A549 (cell line): ENCODE results near the gene ANO6. TPM values are rescaled to one million over a fixed set of nuclear protein-coding genes. Genes with fewer than 3 reads are reported as not detected.

Source experiments
- ATAC-seq, 2 experiments: fragments of 200-7000 bp in 1 of 2; fragments of >200 bp in 1 of 2; cut with Nextera tagmentation in 1 of 2; cut with Tn5 transposase in 1 of 2; 3 replicates each; pipeline versions ENCODE4 v1.8.0 to v1.9.1; 2018 to 2020; ENCODE audit warnings: mild to moderate bottlenecking in 1 of 2, moderate library complexity in 1 of 2
- CTCF ChIA-PET: fragments of 300-600 bp; sonication (Branson Sonifier 250); formaldehyde crosslinking; extraction: SDS; loops from one replicate; lab custom pipeline; 2021; ENCODE audit warnings: antibody characterized with exemption, inconsistent platforms; lab: Yijun Ruan, JAX
- POLR2A ChIA-PET: fragments of 350-600 bp; formaldehyde crosslinking; extraction: SDS; loops from one replicate; lab custom pipeline; 2021; ENCODE audit warnings: antibody characterized with exemption, inconsistent platforms; lab: Yijun Ruan, JAX
- DNase-seq, 2 experiments: peaks; one replicate each; pipeline versions ENCODE4 v3.0.0 to v3.0.0-alpha.2; 2011 to 2016; ENCODE audit warnings: low read depth in 1 of 2, low spot score in 1 of 2
- FAIRE-seq: peaks from 2 replicates; lab custom pipeline; 2011; peaks lifted over from hg19 to GRCh38; lab: Jason Lieb, UNC
- H3K27ac ChIP-seq, 2 experiments: fragments of >200 bp; sonication (Bioruptor Twin); formaldehyde crosslinking; 3 replicates each; pipeline ENCODE4 v1.5.1; 2016 to 2017
- H3K4me1 ChIP-seq: fragments of >200 bp; sonication (Bioruptor Twin); formaldehyde crosslinking; 3 replicates; pipeline ENCODE4 v1.6.1; 2016
- H3K4me2 ChIP-seq: fragments of >200 bp; sonication (Bioruptor Twin); formaldehyde crosslinking; 3 replicates; pipeline ENCODE4 v1.6.1; 2016
- H3K4me3 ChIP-seq: fragments of >200 bp; sonication (Bioruptor Twin); formaldehyde crosslinking; 3 replicates; pipeline ENCODE4 v1.5.1; 2016
- H3K9me3 ChIP-seq: fragments of >200 bp; sonication (Bioruptor Twin); formaldehyde crosslinking; 3 replicates; pipeline ENCODE4 v1.6.1; 2016
- CEBPB ChIP-seq, 2 experiments: fragments of >200 bp in 1 of 2; sonication (Bioruptor Twin) in 1 of 2; formaldehyde crosslinking in 1 of 2; IDR thresholded peaks; 2 replicates each; pipeline ENCODE4 v1.6.1; 2012 to 2016
- CHD2 ChIP-seq: fragments of 150-350 bp; IDR thresholded peaks from 2 replicates; pipeline ENCODE4 v1.6.1; 2014; ENCODE audit warnings: low read length; ENCODE audit not compliant: partially characterized antibody
- CHD4 ChIP-seq: fragments of 200-600 bp; sonication (generic); IDR thresholded peaks from 2 replicates; pipeline ENCODE4 v1.6.1; 2016; ENCODE audit warnings: antibody characterized with exemption, mild to moderate bottlenecking, borderline replicate concordance
- FOSB ChIP-seq: fragments of 250-450 bp; sonication (Bioruptor Pico); IDR thresholded peaks from 2 replicates; pipeline ENCODE4 v1.5.0; 2020; ENCODE audit warnings: mild to moderate bottlenecking, moderate library complexity
- GATA3 ChIP-seq: IDR thresholded peaks from 2 replicates; pipeline ENCODE4 v1.6.1; 2012; ENCODE audit warnings: borderline replicate concordance
- MAZ ChIP-seq: fragments of 150-350 bp; IDR thresholded peaks from 2 replicates; pipeline ENCODE4 v1.6.1; 2014; ENCODE audit warnings: antibody characterized with exemption, low read depth, low read length, borderline replicate concordance
- MYC ChIP-seq: IDR thresholded peaks from 2 replicates; pipeline ENCODE4 v1.6.1; 2012; ENCODE audit warnings: mild to moderate bottlenecking, inconsistent platforms, low read length, improper control_type of control experiment, borderline replicate concordance
- POLR2A ChIP-seq: IDR thresholded peaks from 2 replicates; pipeline ENCODE4 v1.6.1; 2012; ENCODE audit warnings: mild to moderate bottlenecking, low read length
- RARB ChIP-seq: fragments of 250-450 bp; sonication (Bioruptor Pico); IDR thresholded peaks from 2 replicates; pipeline ENCODE4 v1.8.0; 2021; ENCODE audit warnings: mild to moderate bottlenecking, moderate library complexity
- RFX5 ChIP-seq: fragments of 450-650 bp; IDR thresholded peaks from 2 replicates; pipeline ENCODE4 v1.7.1; 2014; ENCODE audit warnings: antibody characterized with exemption, mild to moderate bottlenecking, moderate library complexity
- SMC3 ChIP-seq: fragments of >200 bp; sonication (Bioruptor Twin); formaldehyde crosslinking; IDR thresholded peaks from 3 replicates; pipeline ENCODE4 v1.6.1; 2018; ENCODE audit warnings: inconsistent platforms
- SREBF2 ChIP-seq: fragments of 450-650 bp; IDR thresholded peaks from 2 replicates; pipeline ENCODE4 v1.6.1; 2014; ENCODE audit warnings: mild to moderate bottlenecking, moderate library complexity
- ZFP36 ChIP-seq: fragments of 450-650 bp; IDR thresholded peaks from 2 replicates; pipeline ENCODE4 v1.6.1; 2014; ENCODE audit warnings: borderline replicate concordance; ENCODE audit not compliant: partially characterized antibody
- WGBS: methylation state at CpG from one replicate; pipeline ENCODE4 v1.1.6; 2017; ENCODE audit errors: missing lambda C conversion rate; 5-methylcytosine and 5-hydroxymethylcytosine counted together
- polyA plus RNA-seq, 4 experiments: library from polyadenylated mRNA; depleted of rRNA in 3 of 4; stranded (reverse); fragments of >200 nt; fragmentation: RNase III in 1 of 4; extraction: RNeasy Plus Mini Kit Qiagen cat#74134 plus additional on column Dnase treatment in 1 of 4; gene quantifications; 2 replicates in 3 of 4; 3 replicates in 1 of 4; pipeline ENCODE4 v1.2.3, GENCODE V29; 2011 to 2017
- TF ChIP-seq, protein P1 (sequence below): fragments of 250-450 bp; sonication (Bioruptor Pico); IDR thresholded peaks from 2 replicates; pipeline ENCODE4 v1.5.0; 2021; ENCODE audit warnings: mild to moderate bottlenecking, moderate library complexity, borderline replicate concordance
- TF ChIP-seq, protein P2 (sequence below): fragments of 450-650 bp; IDR thresholded peaks from 2 replicates; pipeline ENCODE4 v1.6.1; 2014; ENCODE audit warnings: antibody characterized with exemption

Gene ANO6
- polyA plus RNA-seq, 2 of the 4 experiments (the other 2 are of a cell fraction), result 41.7 to 80.0 TPM

- Histone ChIP-seq H3K4me3 (no peak overlapping the region), H3K9me3 (no peaks in the 10 kb centered on the region), H3K4me2 (no peak overlapping the region), H3K27ac (no peak overlapping the region), H3K4me1 (peaks cover 35% of the 10 kb centered on the region)
- FAIRE-seq, result no peak
- TF ChIP-seq MYC, result no peak
- TF ChIP-seq, protein P1, sequence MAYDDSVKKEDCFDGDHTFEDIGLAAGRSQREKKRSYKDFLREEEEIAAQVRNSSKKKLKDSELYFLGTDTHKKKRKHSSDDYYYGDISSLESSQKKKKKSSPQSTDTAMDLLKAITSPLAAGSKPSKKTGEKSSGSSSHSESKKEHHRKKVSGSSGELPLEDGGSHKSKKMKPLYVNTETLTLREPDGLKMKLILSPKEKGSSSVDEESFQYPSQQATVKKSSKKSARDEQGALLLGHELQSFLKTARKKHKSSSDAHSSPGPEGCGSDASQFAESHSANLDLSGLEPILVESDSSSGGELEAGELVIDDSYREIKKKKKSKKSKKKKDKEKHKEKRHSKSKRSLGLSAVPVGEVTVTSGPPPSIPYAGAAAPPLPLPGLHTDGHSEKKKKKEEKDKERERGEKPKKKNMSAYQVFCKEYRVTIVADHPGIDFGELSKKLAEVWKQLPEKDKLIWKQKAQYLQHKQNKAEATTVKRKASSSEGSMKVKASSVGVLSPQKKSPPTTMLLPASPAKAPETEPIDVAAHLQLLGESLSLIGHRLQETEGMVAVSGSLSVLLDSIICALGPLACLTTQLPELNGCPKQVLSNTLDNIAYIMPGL (CRISPR knock-in tag), result no peak
- TF ChIP-seq GATA3, result no peak
- ChIA-PET CTCF (interaction anchor here (0.8 to 1.5 kb wide), 3 partner anchors 12 to 132 kb away, joined by 3 to 4 read pairs (median 3); partner anchors contain the start of gene ANO6), POLR2A (no interaction called here)
- ATAC-seq, result no peak
- no peak for DNase-seq
Measured at GRCh38 chr12:45256721-45257120, 40.8 kb downstream of the ANO6 start.

GRCh38 chr12:45257185-45257930 lies 41.5 kb downstream of the ANO6 start:
- POLR2A ChIA-PET, result no interaction called here
- CTCF ChIA-PET, result interaction anchor here (0.8 to 1.5 kb wide), 3 partner anchors 11 to 131 kb away, joined by 3 to 4 read pairs (median 3); partner anchors contain the start of gene ANO6
- ATAC-seq (peak; percentile 34 to 64; a peak in 5 of 6 replicates), DNase-seq (no peak), FAIRE-seq (no peak)
- Histone ChIP-seq H3K4me1 (peaks cover 35% of the 10 kb centered on the region), H3K9me3 (no peaks in the 10 kb centered on the region), H3K27ac (0 out of 6 replicates have a peak overlapping the region, but pooled peaks of 1 of the 2 experiments have one; percentile 1), H3K4me2 (no peak overlapping the region), H3K4me3 (no peak overlapping the region)
- 89% methylated on average over 6 of the region's 6 CpGs for WGBS
- TF ChIP-seq RARB (no peak), CHD2 (no peak), CHD4 (no peak), SMC3 (no peak)

DNA sequence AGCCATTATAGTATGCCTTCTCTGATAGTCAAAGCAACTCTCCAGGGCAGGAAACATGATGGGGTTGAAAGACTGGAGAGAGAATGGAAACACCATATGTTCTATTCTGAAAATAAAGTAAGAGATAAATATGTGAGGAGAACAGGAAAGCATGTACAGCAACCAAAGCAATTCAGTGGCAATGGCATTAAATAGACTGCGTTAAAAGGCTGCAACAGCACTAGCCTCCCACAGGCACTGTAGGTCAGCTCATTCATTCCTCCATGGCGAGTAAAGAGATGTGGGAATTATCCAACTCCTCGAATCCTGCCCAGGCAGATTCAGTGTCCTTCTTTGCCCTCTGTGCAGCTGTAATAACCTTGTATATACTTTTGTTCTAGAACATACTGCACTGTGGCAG lies 43.8 kb downstream of the ANO6 start:
- 65% methylated on average over 3 of the region's 3 CpGs for WGBS
- ChIA-PET CTCF (interaction anchor here (1.2 to 2.5 kb wide), 3 partner anchors 9 to 43 kb away, joined by 3 to 9 read pairs (median 7); no protein-coding TSS in a partner anchor), POLR2A (interaction anchor here (0.8 to 1.1 kb wide), 4 partner anchors 9 to 77 kb away, joined by 3 to 6 read pairs (median 3); partner anchors contain the start of gene ANO6)
- H3K27ac ChIP-seq, result peak overlapping the region; percentile 47 to 77
- TF ChIP-seq POLR2A (no peak), SREBF2 (no peak), FOSB (CRISPR knock-in tag) (no peak), ZFP36 (no peak), RFX5 (no peak)
- TF ChIP-seq, protein P1 (CRISPR knock-in tag), result no peak
- peaks cover 28% of the 10 kb centered on the region for H3K4me1 ChIP-seq
- H3K4me2 ChIP-seq, result peak overlapping the region; percentile 56
- peak; percentile 40 to 52; a peak in 5 of 6 replicates for ATAC-seq
- H3K9me3 ChIP-seq, result no peaks in the 10 kb centered on the region
- H3K4me3 ChIP-seq, result no peak overlapping the region
- DNase-seq, result no peak
- no peak for FAIRE-seq

DNA sequence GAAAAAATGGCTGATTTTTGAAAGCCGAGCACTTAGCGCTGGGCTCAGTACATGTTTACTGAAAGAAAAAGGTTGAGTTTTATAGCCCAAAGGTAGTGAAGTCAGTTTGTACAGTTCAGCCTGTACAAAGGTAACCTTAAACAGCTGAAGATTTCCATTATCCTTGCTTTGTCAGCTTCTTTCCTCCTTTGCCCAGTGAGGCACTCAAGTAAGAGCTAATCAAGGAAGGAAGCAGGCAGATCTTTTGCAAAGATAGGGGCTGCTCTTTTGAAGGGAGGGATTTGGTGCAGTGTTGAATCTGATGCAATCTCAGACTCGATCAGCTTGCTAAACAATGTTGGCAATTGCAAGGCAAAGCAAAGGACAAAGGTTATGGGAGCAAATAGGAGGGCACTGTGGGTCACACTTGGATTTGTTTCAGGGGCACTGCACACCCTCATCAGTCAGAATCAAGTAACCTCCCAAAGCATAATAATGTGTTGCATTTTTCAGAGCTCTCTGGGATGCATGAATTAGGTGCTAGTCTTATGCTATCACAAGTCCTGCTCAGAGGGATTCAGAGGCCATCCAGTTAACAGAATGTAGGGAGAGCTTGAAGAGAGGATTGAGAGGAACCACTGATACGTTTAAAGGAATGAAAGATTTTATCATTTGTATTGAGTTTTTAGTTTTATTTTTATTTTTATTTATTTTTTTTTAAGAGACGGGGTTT lies 44.4 kb downstream of the ANO6 start:
- H3K4me2 ChIP-seq, result peak overlapping the region; percentile 56
- no peak overlapping the region for H3K4me3 ChIP-seq
- ATAC-seq (peak; percentile 25 to 60; a peak in 4 of 6 replicates), FAIRE-seq (no peak), DNase-seq (peak in 1 of 2 experiments; percentile 46)
- ChIA-PET CTCF (interaction anchor here (1.2 to 2.5 kb wide), 3 partner anchors 8 to 43 kb away, joined by 3 to 9 read pairs (median 7); no protein-coding TSS in a partner anchor), POLR2A (interaction anchor here (0.8 to 1.1 kb wide), 4 partner anchors 9 to 76 kb away, joined by 3 to 6 read pairs (median 3); partner anchors contain the start of gene ANO6)
- WGBS, result 76% methylated on average over 5 of the region's 5 CpGs
- no peaks in the 10 kb centered on the region for H3K9me3 ChIP-seq
- peaks cover 22% of the 10 kb centered on the region for H3K4me1 ChIP-seq
- peak overlapping the region; percentile 47 to 77 for H3K27ac ChIP-seq
- TF ChIP-seq, protein P2, sequence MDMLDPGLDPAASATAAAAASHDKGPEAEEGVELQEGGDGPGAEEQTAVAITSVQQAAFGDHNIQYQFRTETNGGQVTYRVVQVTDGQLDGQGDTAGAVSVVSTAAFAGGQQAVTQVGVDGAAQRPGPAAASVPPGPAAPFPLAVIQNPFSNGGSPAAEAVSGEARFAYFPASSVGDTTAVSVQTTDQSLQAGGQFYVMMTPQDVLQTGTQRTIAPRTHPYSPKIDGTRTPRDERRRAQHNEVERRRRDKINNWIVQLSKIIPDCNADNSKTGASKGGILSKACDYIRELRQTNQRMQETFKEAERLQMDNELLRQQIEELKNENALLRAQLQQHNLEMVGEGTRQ, result no peak
- TF ChIP-seq GATA3, result peak; percentile 67
- no peak for TF ChIP-seq ZFP36
- TF ChIP-seq FOSB (CRISPR knock-in tag), result no peak
- TF ChIP-seq CEBPB (IDR thresholded peaks at IDR 0.05), result peak; percentile 27 to 62; a peak in 2 of 4 replicates
- TF ChIP-seq MAZ, result no peak
